OCI-LY3 (cell line): ENCODE data around the gene KRT85.

Experiments
- H2AFZ ChIP-seq: fragments of 200-600, 300-600 bp; shearing (Covaris generic); 2 replicates; pipeline ENCODE4 v1.6.0; 2014; ENCODE audit warnings: antibody characterized with exemption, low read depth, low read length
- H3K27ac ChIP-seq: fragments of 200-600, 300-600 bp; sonication (generic); 2 replicates; pipeline ENCODE4 v1.5.1; 2014; ENCODE audit warnings: mild to moderate bottlenecking, low read length, moderate library complexity, mixed read lengths
- H3K27me3 ChIP-seq: fragments of 200-600, 300-600 bp; sonication (generic); 2 replicates; pipeline ENCODE4 v1.6.1; 2014; ENCODE audit warnings: low read depth, low read length, mixed read lengths
- H3K36me3 ChIP-seq: fragments of 200-600, 300-600 bp; sonication (generic); replicated peaks from 2 replicates; pipeline ENCODE3; 2014; ENCODE audit warnings: low read depth, low read length, mixed read lengths
- H3K4me1 ChIP-seq: fragments of 300-600, 200-600 bp; sonication (generic); 2 replicates; pipeline ENCODE4 v1.6.1; 2014; ENCODE audit warnings: low read length, mixed read lengths
- H3K4me2 ChIP-seq: fragments of 200-600, 300-600 bp; sonication (generic); 2 replicates; pipeline ENCODE4 v1.6.1; 2014; ENCODE audit warnings: low read length, mixed read lengths
- H3K4me3 ChIP-seq: fragments of 300-600, 200-600 bp; sonication (generic); 2 replicates; pipeline ENCODE4 v1.5.1; 2014; ENCODE audit warnings: antibody characterized with exemption, mild to moderate bottlenecking, low read length, moderate library complexity
- H3K79me2 ChIP-seq: fragments of 300-600, 200-600 bp; shearing (Covaris generic); 2 replicates; pipeline ENCODE4 v1.6.1; 2014; ENCODE audit warnings: mild to moderate bottlenecking, low read length, mixed read lengths
- H3K9ac ChIP-seq: fragments of 300-600, 200-600 bp; shearing (Covaris generic); 2 replicates; pipeline ENCODE4 v1.6.0; 2014; ENCODE audit warnings: mild to moderate bottlenecking, low read length, moderate library complexity
- H3K9me3 ChIP-seq: fragments of 200-600, 300-600 bp; shearing (Covaris generic); 2 replicates; pipeline ENCODE4 v1.6.1; 2014; ENCODE audit warnings: low read length, mixed read lengths; ENCODE audit not compliant: insufficient read depth
- H4K20me1 ChIP-seq: fragments of 200-600, 300-600 bp; sonication (generic); 2 replicates; pipeline ENCODE4 v1.6.1; 2016; ENCODE audit warnings: low read length, mixed read lengths; ENCODE audit not compliant: insufficient read depth
- CTCF ChIP-seq: fragments of 200-600, 300-600 bp; sonication (generic); IDR thresholded peaks from 2 replicates; pipeline ENCODE4 v1.5.1; 2014; ENCODE audit warnings: antibody characterized with exemption, low read length, low read depth
- EZH2phosphoT487 ChIP-seq: fragments of 200-600 bp; shearing (Covaris generic); IDR thresholded peaks from 2 replicates; pipeline ENCODE4 v1.6.1; 2018; ENCODE audit warnings: antibody characterized with exemption, mixed run types, low read depth

Gene KRT85

GRCh38 chr12:52400906-52401305 is 33.6 kb upstream of the KRT85 start:
- Histone ChIP-seq H3K9me3 (no peaks in the 10 kb centered on the region), H3K27me3 (peaks cover 12% of the 10 kb centered on the region), H3K27ac (no peak overlapping the region), H3K36me3 (no peaks in the 10 kb centered on the region), H2AFZ (no peak overlapping the region), H3K4me3 (no peak overlapping the region), H3K9ac (no peak overlapping the region), H3K79me2 (no peaks in the 10 kb centered on the region), H4K20me1 (no peaks in the 10 kb centered on the region), H3K4me2 (no peak overlapping the region), H3K4me1 (no peaks in the 10 kb centered on the region)
- TF ChIP-seq EZH2phosphoT487 (no peak), CTCF (no peak)

GRCh38 chr12:52399756-52400155 is 32.5 kb upstream of the KRT85 start:
- TF ChIP-seq CTCF (no peak), EZH2phosphoT487 (no peak)
- Histone ChIP-seq H4K20me1 (no peaks in the 10 kb centered on the region), H3K4me2 (no peak overlapping the region), H3K4me1 (no peaks in the 10 kb centered on the region), H3K36me3 (no peaks in the 10 kb centered on the region), H3K79me2 (no peaks in the 10 kb centered on the region), H3K27me3 (peaks cover 12% of the 10 kb centered on the region), H2AFZ (no peak overlapping the region), H3K4me3 (no peak overlapping the region), H3K27ac (no peak overlapping the region), H3K9me3 (no peaks in the 10 kb centered on the region), H3K9ac (no peak overlapping the region)

- Histone ChIP-seq H3K79me2 (no peaks in the 10 kb centered on the region), H3K9me3 (no peaks in the 10 kb centered on the region), H3K27me3 (peaks cover 9% of the 10 kb centered on the region), H3K27ac (no peak overlapping the region), H3K36me3 (no peaks in the 10 kb centered on the region), H2AFZ (no peak overlapping the region), H3K9ac (no peak overlapping the region), H4K20me1 (no peaks in the 10 kb centered on the region), H3K4me2 (no peak overlapping the region), H3K4me1 (peaks cover 7% of the 10 kb centered on the region), H3K4me3 (no peak overlapping the region)
- TF ChIP-seq CTCF = no peak
- TF ChIP-seq EZH2phosphoT487 = no peak
Observed at GRCh38 chr12:52398176-52398575, 30.9 kb upstream of the KRT85 start.

- H3K4me1 ChIP-seq = peaks cover 7% of the 10 kb centered on the region
- H3K27ac ChIP-seq = no peak overlapping the region
- no peaks in the 10 kb centered on the region for H3K9me3 ChIP-seq
- no peak overlapping the region for H3K9ac ChIP-seq
- no peaks in the 10 kb centered on the region for H3K36me3 ChIP-seq
- H3K79me2 ChIP-seq = no peaks in the 10 kb centered on the region
- H3K4me3 ChIP-seq = no peak overlapping the region
- H4K20me1 ChIP-seq = no peaks in the 10 kb centered on the region
- no peak overlapping the region for H2AFZ ChIP-seq
- H3K27me3 ChIP-seq = peaks cover 9% of the 10 kb centered on the region
- TF ChIP-seq EZH2phosphoT487 = no peak
- no peak for TF ChIP-seq CTCF
- no peak overlapping the region for H3K4me2 ChIP-seq
Observed at GRCh38 chr12:52396656-52397055, 29.4 kb upstream of the KRT85 start.
